Stimulated activated CD8-positive, alpha-beta memory T cell treated with anti-CD3 and anti-CD28 coated beads, Interleukin-12 subunit alpha, Interleukin-12 subunit beta, amount 100 ng/mL, for 1 hour (primary cell): ENCODE results near the gene GMEB2.

Experiments
- DNase-seq: peaks from one replicate; pipeline ENCODE4 v3.0.0-alpha.2; 2020; ENCODE audit warnings: low read depth

GMEB2 gene

DNA sequence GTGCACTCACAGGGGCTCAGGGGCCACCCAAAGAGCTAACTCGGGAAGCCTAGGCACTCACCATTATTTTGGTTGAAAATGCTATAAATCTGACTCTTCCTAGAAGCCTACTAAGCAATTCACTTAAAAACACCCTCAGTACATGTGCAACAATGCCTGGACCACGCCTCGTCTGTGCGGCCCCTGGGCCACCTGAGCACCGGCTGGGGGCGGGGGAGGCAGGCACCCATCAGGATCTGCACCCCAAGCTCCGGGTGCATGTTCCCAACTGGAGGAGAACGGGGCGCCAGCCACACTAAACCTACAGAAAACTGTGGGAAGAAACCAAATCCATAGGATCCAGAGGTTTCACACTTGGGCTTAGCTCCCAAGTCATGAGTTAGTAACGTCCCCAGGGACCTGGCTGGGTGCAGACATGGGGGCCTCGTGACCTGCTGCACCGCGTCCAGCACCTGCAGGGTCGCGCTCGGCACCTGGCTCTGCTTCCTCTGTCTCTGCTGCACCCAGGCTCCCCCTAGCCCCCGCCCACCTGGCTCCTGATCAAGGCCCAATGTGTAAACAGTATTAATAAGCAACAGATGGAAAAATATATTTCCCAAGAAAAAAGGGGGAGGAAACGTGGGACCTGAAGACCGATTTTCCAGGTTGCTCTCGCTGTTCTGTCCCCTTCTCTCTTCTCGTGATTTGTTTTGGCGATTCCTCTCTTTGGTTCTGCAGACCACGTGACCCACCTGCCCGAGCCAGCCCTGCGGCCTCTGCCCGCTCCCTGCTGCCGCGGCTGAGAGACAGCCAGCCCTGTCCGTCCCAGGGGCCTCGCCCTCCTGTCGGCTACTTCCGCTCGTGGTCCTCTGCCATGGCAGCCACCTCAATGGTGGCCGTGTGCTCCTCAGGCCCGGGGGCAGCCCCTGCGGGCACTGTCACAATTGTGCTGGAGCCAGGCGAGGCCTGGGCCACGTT, 37.4 kb downstream of the GMEB2 start:
- no peak for DNase-seq

DNA sequence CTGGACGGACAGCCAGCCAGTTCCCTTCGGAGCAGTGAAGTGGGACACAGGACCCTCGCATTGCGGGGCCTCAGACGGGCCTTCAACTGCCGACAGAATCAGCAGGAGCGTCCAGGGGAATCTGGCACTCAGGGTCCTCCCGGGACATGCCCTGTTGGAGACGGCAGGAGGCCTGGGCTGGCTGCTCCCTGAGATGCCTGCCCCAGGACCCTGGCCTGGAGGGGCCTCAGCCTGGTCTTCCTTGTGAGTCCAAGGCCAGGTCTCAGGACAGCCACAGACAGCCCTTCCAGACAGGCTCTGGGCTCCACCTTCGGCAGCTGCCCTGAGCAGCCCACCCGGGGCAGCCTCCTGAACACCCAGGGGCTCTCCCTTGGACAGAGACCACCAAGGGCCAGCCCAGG, 38.3 kb downstream of the GMEB2 start:
- no peak for DNase-seq

- no peak for DNase-seq
Observed at GRCh38 chr20:63587776-63588591, 38.9 kb downstream of the GMEB2 start.

GRCh38 chr20:63587256-63587655, 39.6 kb downstream of the GMEB2 start:
- no peak for DNase-seq

DNA sequence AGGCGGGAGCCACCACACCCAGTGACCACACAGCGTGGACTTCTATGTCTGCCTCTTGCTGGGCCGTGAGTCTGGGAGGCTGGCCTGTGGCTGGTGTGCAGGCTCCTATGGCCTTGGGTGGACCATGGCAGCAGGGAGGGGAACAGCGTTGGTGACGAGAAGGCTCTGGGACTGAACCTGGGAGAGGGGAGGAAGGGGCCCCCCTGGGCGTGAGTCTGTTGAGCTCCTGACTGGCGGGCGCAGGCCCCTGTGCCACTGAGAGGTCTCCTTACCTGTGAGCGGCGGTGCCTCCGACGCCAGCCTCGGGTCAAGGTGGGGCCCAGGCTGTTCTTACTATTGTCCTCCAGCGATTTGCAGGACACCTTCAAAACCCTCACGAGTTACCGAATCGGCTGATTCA, 40.1 kb downstream of the GMEB2 start:
- DNase-seq: no peak

- no peak for DNase-seq
Observed at GRCh38 chr20:63585616-63586565, 41.0 kb downstream of the GMEB2 start.

GRCh38 chr20:63582382-63583063, 44.4 kb downstream of the GMEB2 start:
- DNase-seq: no peak

DNA sequence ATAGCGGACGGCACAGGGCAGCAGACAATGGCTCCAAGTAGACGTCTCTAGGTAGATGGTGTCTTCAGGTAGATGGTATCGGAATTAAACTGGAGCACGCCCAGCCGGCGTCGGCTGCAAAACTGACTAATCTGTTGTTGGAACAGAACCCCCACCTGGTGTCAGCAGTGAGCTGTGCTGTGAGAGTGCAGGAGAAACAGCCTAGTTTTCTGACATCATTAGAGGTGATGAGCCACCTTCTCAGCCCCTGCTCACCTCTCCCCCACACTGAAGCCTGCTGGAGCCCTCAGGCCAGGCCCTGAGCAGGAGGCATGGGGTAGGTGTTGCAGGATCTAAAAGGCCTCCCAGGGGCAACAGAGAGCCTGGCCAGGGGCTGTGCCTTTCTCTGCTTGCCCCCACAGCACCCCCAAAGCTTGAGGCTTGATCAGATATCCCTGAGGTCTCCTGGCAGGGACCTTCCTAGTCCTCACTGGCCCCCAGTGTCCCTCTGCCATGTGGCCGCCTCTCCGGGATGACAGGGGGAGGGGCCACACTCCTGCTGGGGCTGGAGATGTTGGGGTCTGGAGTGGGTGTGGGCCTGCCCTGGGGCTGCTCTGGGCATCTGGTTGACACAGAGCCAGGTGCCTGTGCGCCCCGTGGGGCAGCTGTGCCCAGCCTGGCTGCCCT, 46.0 kb downstream of the GMEB2 start:
- DNase-seq: peak; percentile 63

DNA sequence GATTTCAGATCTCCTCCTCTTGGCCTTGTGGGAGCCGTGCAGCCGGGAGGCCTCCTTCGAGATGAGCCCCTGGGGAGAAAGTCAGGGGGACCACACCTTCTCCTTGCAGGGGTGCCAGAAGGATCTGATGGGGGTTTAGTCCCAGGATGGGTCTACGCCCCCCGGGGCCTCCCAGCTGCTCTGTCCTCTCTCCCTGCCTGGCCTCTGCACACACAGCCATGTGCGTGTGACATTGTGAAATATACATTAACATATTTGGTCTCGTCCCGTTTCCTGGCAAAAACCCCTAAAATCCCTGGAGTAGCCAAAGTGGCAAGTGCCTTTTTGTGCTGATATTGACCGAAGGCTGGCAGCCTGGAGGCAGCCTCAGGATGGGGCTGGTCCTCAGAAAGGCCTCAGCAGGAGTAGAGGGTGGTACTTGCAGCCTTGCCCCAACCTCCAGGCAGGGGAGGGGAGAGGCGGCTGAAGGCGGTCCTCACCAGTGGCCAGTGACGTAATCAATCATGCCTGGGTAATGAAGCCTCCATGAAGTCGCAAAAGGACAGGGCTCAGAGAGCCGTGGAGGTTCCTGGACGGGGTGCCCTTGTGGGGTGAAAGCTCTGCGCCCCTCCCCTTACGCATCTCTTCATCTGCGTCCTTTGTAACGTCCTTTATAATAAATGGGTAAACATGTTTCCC, 47.7 kb downstream of the GMEB2 start:
- DNase-seq: no peak

GRCh38 chr20:63578224-63579016, 48.5 kb downstream of the GMEB2 start:
- DNase-seq: no peak

DNA sequence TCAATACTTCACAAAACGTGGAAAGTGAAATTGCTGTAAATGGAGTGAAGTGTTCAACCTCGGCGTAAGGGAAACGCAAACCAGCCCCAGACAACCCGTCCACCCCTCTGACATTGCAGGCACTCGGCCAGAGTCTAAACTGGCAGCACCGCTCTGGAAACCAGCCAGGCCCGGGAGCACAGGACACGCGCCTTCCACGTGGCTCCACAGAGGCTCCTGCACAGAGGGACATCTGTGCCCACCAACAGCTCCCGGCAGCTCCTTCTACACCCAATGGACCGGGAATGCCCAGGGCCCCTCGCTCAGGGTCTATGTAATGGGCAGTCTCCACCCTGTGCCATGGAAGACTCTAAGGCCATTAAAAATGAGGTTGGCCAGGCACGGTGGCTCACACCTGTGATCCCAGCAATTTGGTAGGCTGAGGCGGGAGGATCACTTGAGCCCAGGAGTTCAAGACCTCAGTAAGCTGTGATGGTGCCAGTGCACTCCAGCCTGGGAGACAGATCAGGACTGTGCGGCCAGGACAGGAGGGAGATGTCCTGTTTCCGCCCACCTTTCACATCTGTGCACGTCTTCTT, 49.5 kb downstream of the GMEB2 start:
- DNase-seq: no peak

- no peak for DNase-seq
Observed at GRCh38 chr20:63576311-63576710, 50.6 kb downstream of the GMEB2 start.

- no peak for DNase-seq
Observed at GRCh38 chr20:63574829-63575743, 51.8 kb downstream of the GMEB2 start.

- DNase-seq: peak; percentile 59
Observed at GRCh38 chr20:63574156-63574828, 52.6 kb downstream of the GMEB2 start, which contains the start of gene HELZ2. Gene HELZ2 (minus strand): TSS chr20:63574239. CDS start chr20:63572385, 1,854 bp downstream.

- no peak for DNase-seq
Observed at GRCh38 chr20:63573647-63574131, 53.2 kb downstream of the GMEB2 start.

GRCh38 chr20:63572788-63573646, 53.9 kb downstream of the GMEB2 start:
- no peak for DNase-seq
